ENCODE measurements around the gene UBE2QL1. TPM values are rescaled to one million over a fixed set of nuclear protein-coding genes. Genes with fewer than 3 reads are reported as not detected.

The UBE2QL1 gene
- total RNA-seq, 1 donor from 2014 or later: not detected

DNA sequence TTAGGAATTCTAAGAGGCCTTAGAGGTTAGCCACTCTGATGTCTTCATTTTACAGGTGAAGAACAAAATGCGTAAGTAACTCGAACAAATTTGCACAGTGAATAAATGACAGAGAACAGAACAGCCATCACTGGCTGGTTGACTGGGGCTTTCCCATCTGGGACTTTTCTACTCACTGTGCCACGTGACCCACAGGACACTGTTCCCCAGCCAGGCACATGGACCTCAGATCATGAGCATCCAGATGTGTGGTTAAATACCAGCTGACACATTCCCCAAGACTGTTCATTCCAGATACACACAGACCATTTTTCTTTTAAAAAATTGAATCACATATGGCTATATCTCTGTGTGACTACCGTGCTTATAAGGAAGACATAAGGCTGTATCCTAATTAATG, 44.5 kb upstream of the UBE2QL1 start:
- ATAC-seq: no peak
- Histone ChIP-seq H3K4me3 (no peak overlapping the region), H3K4me1 (no peaks in the 10 kb centered on the region), H3K27ac (no peak overlapping the region), H3K27me3 (ENCODE audit: low read depth) (peaks cover 10% of the 10 kb centered on the region), H3K36me3 (no peaks in the 10 kb centered on the region), H3K9me3 (no peaks in the 10 kb centered on the region)
- intact Hi-C loops (cut with DNase I): no loop called here
- DNase-seq: no peak
- TF ChIP-seq, protein P1, sequence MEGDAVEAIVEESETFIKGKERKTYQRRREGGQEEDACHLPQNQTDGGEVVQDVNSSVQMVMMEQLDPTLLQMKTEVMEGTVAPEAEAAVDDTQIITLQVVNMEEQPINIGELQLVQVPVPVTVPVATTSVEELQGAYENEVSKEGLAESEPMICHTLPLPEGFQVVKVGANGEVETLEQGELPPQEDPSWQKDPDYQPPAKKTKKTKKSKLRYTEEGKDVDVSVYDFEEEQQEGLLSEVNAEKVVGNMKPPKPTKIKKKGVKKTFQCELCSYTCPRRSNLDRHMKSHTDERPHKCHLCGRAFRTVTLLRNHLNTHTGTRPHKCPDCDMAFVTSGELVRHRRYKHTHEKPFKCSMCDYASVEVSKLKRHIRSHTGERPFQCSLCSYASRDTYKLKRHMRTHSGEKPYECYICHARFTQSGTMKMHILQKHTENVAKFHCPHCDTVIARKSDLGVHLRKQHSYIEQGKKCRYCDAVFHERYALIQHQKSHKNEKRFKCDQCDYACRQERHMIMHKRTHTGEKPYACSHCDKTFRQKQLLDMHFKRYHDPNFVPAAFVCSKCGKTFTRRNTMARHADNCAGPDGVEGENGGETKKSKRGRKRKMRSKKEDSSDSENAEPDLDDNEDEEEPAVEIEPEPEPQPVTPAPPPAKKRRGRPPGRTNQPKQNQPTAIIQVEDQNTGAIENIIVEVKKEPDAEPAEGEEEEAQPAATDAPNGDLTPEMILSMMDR (IDR thresholded peaks at IDR 0.05): no peak

- DNase-seq (no peak), ATAC-seq (no peak)
- TF ChIP-seq, protein P1 (IDR thresholded peaks at IDR 0.05): no peak
Measured at GRCh38 chr5:6405591-6405990, 43.1 kb upstream of the UBE2QL1 start.

DNA sequence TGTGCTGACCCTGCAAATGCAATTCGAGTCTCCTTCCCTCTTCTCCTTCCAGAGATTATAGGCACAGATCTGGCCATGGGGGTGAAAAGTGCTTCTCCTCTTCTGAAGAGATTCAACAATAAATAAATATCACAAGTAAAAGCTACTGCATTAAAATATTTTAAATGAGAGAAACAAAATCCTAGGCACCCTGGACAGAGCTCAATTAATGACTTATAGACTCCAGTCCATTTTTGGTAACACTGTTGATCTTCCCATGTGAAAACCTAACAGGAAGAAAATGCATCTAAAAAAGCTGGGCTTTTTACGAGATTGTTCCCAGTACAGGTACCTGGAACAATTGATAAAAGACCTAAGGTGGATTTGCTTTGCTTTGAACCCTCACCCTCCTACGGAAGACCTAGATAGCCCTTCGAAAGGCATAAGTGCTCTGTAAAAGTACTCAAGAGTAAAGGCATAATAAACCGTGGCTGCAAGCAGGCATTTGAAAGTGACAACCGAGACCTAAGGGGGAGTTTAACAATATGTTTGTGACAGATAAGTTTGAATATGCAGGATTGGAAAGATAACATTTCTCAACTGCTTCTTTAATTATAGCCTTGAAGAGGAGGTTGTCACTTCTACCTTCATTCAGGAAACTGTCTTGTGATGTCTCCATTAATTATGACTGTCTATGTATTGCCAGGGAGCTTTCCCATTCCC, 41.0 kb upstream of the UBE2QL1 start:
- Histone ChIP-seq H3K9me3 (no peaks in the 10 kb centered on the region), H3K36me3 (no peaks in the 10 kb centered on the region), H3K4me3 (no peak overlapping the region), H3K27me3 (ENCODE audit: low read depth) (peaks cover 10% of the 10 kb centered on the region), H3K27ac (no peak overlapping the region), H3K4me1 (no peaks in the 10 kb centered on the region)
- TF ChIP-seq, protein P1 (IDR thresholded peaks at IDR 0.05): no peak
- intact Hi-C loops (cut with DNase I): no loop called here
- ATAC-seq (no peak), DNase-seq (no peak)

More at GRCh38 chr5:6405591-6405990, 43.1 kb upstream of the UBE2QL1 start:
- Histone ChIP-seq H3K4me1 (no peaks in the 10 kb centered on the region), H3K27me3 (ENCODE audit: low read depth) (peaks cover 10% of the 10 kb centered on the region), H3K4me3 (no peak overlapping the region), H3K9me3 (no peaks in the 10 kb centered on the region), H3K27ac (no peak overlapping the region), H3K36me3 (no peaks in the 10 kb centered on the region)
- intact Hi-C loops (cut with DNase I): no loop called here

DNA sequence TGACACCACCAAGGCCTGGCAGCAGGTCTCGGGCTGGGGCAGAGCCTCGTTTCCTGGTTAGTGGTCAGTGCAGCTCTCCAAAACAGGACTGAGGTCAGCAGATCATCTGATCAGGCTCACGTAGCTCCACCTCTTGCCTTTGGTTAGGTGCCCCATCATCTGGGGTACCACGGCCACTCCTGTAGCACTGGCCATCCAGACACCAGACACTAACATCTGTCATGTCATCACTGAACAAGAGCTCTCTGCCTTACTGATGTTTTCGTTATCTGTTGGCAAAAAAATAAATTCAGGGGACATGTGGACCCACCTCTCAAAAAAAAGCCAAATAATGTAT, 40.4 kb upstream of the UBE2QL1 start:
- no peaks in the 10 kb centered on the region for H3K4me1 ChIP-seq
- no peak for DNase-seq
- H3K9me3 ChIP-seq: no peaks in the 10 kb centered on the region
- no peak for ATAC-seq
- H3K27ac ChIP-seq: no peak overlapping the region
- no peaks in the 10 kb centered on the region for H3K36me3 ChIP-seq
- intact Hi-C loops (cut with DNase I): no loop called here
- TF ChIP-seq, protein P1 (IDR thresholded peaks at IDR 0.05): no peak
- peaks cover 10% of the 10 kb centered on the region for H3K27me3 ChIP-seq (ENCODE audit: low read depth)
- H3K4me3 ChIP-seq: no peak overlapping the region

DNA sequence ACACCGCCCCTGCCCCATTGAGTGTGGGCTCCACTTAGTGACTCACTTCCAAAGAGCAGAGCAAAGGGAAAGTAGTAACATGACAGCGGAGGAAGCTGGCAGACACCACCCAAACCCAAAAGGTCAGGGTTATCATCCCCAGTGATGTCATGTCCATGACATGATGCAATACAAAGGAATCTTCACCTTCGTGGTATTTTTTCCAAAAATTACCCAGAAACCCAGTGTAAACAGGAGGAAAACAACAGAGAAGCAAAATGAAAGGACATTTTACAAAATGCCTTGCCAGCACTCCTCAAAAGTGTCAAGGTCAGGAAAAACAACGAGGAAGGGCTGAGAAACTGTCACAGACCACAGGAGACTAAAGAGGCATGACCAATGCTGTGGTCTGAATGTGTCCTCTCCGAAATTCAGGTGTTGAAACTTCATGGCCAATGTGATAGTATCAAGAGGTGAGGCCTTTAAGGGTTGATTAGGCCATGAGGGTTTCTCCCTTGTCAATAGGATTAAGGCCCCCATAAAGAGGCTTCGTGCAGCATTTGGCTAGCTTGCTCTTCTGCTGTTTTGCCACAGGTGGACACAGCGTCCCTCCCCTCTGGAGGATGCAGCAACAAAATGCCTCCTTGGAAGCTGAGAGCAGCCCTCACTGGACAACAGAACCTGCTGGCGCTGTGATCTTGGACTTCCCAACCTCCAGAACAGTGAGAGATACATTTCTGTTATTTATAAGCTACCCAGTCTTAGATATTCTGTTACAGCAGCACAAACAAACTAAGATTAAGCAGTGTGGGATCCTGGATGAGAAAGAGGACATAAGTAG, 39.8 kb upstream of the UBE2QL1 start:
- DNase-seq (no peak), ATAC-seq (no peak)

More for the DNA sequence above, 39.8 kb upstream of the UBE2QL1 start:
- Histone ChIP-seq H3K4me3 (no peak overlapping the region), H3K9me3 (no peaks in the 10 kb centered on the region), H3K4me1 (no peaks in the 10 kb centered on the region), H3K27ac (no peak overlapping the region), H3K27me3 (ENCODE audit: low read depth) (peaks cover 10% of the 10 kb centered on the region), H3K36me3 (no peaks in the 10 kb centered on the region)
- TF ChIP-seq, protein P1 (IDR thresholded peaks at IDR 0.05): no peak
- intact Hi-C loops (cut with DNase I): no loop called here
